Left ventricle myocardium inferior (tissue), 1 donor: ENCODE data around the gene DPP6. TPM values are rescaled to one million over a fixed set of nuclear protein-coding genes. Genes with fewer than 3 reads are reported as not detected.

Source experiments
- DNase-seq: peaks from one replicate; pipeline ENCODE4 v3.0.0-alpha.2; 2020
- H3K27ac ChIP-seq: fragments of 200-600 bp; replicated peaks from 2 replicates; pipeline ENCODE4 v1.8.0; 2021
- H3K27me3 ChIP-seq: fragments of 200-600 bp; 2 replicates; pipeline ENCODE4 v1.8.0; 2021; ENCODE audit warnings: low read depth
- H3K36me3 ChIP-seq: fragments of 200-600 bp; 2 replicates; pipeline ENCODE4 v1.8.0; 2021
- H3K4me1 ChIP-seq: fragments of 200-600 bp; 2 replicates; pipeline ENCODE4 v1.8.0; 2021
- H3K4me3 ChIP-seq: fragments of 200-600 bp; 2 replicates; pipeline ENCODE4 v1.8.0; 2021; ENCODE audit warnings: mild to moderate bottlenecking, moderate library complexity
- H3K9me3 ChIP-seq: fragments of 200-600 bp; replicated peaks from 2 replicates; pipeline ENCODE4 v1.8.0; 2021
- intact Hi-C: fragments of 100-400 bp; cut with micrococcal nuclease; formaldehyde crosslinking; loops from one replicate; pipeline ENCODE4 v1.11.0; 2022
- total RNA-seq: library from RNA; stranded (reverse); fragmentation: NEBNext Ultra II Directional; extraction: Animal tissue kit (Norgen Biotek cat#: 25700); gene quantifications from one replicate; pipeline ENCODE4 v1.2.1, GENCODE V29; 2021
- TF ChIP-seq, protein P1 (sequence below): fragments of 200-600 bp; IDR thresholded peaks from 2 replicates; pipeline ENCODE4 v1.8.0; 2021; ENCODE audit warnings: antibody characterized with exemption, mild to moderate bottlenecking, borderline replicate concordance
- donor health status: DM: no; HTN: yes; CAD: no; lungs with severe emphysema.

Gene DPP6
- total RNA-seq, 1 donor from 2014 or later = 0.25 TPM

DNA sequence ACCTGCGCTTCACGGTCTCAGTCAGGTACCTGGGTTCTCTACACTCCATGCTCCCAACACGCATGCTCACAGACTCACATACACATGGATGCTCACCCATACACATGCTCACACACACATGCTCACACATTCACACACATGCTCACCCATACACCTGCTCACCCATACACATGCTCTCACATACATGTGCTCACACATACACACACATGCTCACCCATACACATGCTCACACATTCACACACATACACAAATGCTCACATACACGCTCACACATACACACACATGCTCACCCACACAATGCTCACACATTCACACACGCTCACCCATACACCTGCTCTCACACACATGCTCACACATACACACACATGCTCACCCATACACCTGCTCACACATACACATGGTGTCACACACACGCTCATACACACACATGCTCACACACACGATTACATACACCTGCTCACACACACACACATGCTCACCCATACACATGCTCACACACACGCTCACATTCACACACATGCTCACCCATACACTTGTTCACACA, 830.8 kb downstream of the DPP6 start:
- Histone ChIP-seq H3K4me3 (no peak overlapping the region), H3K36me3 (no peaks in the 10 kb centered on the region), H3K27me3 (peaks cover 33% of the 10 kb centered on the region), H3K9me3 (no peaks in the 10 kb centered on the region), H3K4me1 (no peaks in the 10 kb centered on the region), H3K27ac (no peak overlapping the region)
- intact Hi-C loops = no loop called here
- no peak for DNase-seq
- TF ChIP-seq, protein P1, sequence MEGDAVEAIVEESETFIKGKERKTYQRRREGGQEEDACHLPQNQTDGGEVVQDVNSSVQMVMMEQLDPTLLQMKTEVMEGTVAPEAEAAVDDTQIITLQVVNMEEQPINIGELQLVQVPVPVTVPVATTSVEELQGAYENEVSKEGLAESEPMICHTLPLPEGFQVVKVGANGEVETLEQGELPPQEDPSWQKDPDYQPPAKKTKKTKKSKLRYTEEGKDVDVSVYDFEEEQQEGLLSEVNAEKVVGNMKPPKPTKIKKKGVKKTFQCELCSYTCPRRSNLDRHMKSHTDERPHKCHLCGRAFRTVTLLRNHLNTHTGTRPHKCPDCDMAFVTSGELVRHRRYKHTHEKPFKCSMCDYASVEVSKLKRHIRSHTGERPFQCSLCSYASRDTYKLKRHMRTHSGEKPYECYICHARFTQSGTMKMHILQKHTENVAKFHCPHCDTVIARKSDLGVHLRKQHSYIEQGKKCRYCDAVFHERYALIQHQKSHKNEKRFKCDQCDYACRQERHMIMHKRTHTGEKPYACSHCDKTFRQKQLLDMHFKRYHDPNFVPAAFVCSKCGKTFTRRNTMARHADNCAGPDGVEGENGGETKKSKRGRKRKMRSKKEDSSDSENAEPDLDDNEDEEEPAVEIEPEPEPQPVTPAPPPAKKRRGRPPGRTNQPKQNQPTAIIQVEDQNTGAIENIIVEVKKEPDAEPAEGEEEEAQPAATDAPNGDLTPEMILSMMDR = no peak

DNA sequence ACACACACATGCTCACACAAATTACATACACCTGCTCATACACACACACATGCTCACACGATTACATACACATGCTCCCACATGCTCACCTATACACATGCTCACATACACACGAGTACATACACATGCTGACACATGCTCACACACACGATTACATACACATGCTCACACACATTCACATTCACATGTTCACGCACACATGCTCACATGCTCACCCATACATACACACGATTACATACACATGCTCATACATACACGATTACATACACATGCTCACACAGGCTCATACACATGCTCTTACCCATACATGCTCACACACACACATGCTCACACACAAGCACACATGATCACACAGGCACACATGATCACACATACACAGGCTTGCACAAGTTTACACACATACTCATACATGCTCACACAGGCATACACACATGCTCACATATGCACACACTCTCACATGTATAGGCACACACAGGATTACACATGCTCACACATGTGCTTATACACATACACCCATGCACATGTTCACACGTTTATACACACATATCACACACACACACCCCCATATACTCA, 832.2 kb downstream of the DPP6 start:
- H3K27me3 ChIP-seq = peaks cover 35% of the 10 kb centered on the region
- intact Hi-C loops = no loop called here
- H3K4me3 ChIP-seq = no peak overlapping the region

DNA sequence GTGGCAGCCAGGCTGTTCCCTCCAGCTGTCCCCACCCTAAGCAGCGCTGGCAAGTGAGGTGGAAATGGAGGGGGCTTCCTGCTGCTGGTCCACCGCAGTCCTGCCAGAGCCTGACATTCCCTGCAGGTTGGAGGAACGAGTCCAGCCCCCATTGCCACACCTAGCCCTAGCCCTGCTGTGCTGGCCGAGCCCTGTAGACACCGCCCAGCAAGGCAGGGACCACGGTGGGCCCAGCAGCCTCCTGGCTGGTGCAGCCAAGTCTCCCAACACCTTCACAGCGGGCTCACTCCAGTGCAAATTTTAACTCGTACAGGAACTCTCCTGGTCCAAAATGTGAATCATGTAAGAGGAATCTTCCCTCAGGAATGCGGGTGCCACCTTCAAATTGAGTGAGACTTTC, 834.4 kb downstream of the DPP6 start:
- TF ChIP-seq, protein P1 = no peak
- H3K4me3 ChIP-seq = no peak overlapping the region
- no peak overlapping the region for H3K27ac ChIP-seq
- DNase-seq = no peak
- no peaks in the 10 kb centered on the region for H3K36me3 ChIP-seq
- H3K27me3 ChIP-seq = peaks cover 55% of the 10 kb centered on the region
- no peaks in the 10 kb centered on the region for H3K4me1 ChIP-seq
- H3K9me3 ChIP-seq = no peaks in the 10 kb centered on the region
- intact Hi-C loops = no loop called here

More for the DNA sequence above, 832.2 kb downstream of the DPP6 start:
- Histone ChIP-seq H3K36me3 (no peaks in the 10 kb centered on the region), H3K4me1 (no peaks in the 10 kb centered on the region), H3K27ac (no peak overlapping the region), H3K9me3 (no peaks in the 10 kb centered on the region)
- DNase-seq = no peak
- TF ChIP-seq, protein P1 = no peak

DNA sequence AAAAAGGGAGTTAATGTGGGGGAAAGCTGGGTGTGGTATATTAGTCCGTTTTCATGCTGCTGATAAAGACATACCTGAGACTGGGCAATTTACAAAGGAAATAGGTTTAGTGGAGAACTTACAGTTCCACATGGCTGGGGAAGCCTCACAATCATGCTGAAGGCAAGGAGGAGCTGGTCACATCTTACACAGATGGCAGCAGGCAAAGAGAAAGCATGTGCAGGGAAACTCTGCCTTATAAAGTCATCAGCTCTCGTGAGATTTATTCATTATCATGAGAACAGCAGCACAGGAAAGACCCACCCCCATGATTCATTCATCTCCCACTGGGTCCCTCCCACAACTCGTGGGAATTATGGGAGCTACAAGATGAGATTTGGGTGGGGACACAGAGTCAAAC, 836.5 kb downstream of the DPP6 start:
- Histone ChIP-seq H3K4me3 (no peak overlapping the region), H3K9me3 (no peaks in the 10 kb centered on the region), H3K27ac (no peak overlapping the region), H3K27me3 (peaks cover 74% of the 10 kb centered on the region), H3K36me3 (no peaks in the 10 kb centered on the region), H3K4me1 (no peaks in the 10 kb centered on the region)
- intact Hi-C loops = no loop called here
- TF ChIP-seq, protein P1 = no peak
- no peak for DNase-seq

DNA sequence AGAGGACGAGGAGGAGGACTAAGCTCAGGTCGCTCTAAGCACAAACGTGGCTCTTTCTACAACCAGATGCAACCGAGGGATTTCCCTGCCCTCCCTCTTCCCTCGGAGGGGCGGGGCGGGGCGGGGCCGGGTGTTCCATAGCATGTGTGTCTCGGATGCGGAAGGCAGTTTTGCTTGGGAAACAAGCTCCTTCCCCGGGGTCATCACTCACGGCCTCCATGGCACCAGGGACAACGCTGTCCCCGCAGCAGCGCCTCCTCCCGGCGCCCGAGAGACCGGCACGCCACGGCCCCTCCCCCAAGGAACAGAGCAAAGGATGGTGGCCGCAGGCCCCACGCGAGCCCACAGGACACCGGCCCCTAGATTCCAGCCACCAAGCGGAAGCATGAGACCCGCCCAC, 840.3 kb downstream of the DPP6 start:
- no peaks in the 10 kb centered on the region for H3K36me3 ChIP-seq
- H3K4me3 ChIP-seq = no peak overlapping the region
- peaks cover 80% of the 10 kb centered on the region for H3K27me3 ChIP-seq
- no peaks in the 10 kb centered on the region for H3K9me3 ChIP-seq
- TF ChIP-seq, protein P1 = no peak
- H3K4me1 ChIP-seq = no peaks in the 10 kb centered on the region
- intact Hi-C loops = no loop called here
- DNase-seq = no peak
- H3K27ac ChIP-seq = no peak overlapping the region
